Heart right ventricle (tissue), 16 donors: ENCODE results near the gene RFX2. TPM values are rescaled to one million over a fixed set of nuclear protein-coding genes. Genes with fewer than 3 reads are reported as not detected.

Experiments used
- ATAC-seq, 8 donors: fragments of 200-7000 bp; cut with Tn5 transposase; one replicate each; pipeline ENCODE4 v1.9.1; 2020; ENCODE audit warnings: mild to moderate bottlenecking in 8 of 8, moderate library complexity in 8 of 8, moderate number of reproducible peaks in 1 of 8
- DNase-seq, 2 donors: peaks; one replicate each; pipeline ENCODE4 v3.0.0-alpha.2; 2020
- H3K27ac ChIP-seq, 10 donors: fragments of 200-600 bp; sonication (generic) in 2 of 10; one replicate each; pipeline versions ENCODE4 v1.5.0 to v1.8.0; 2020 to 2022; ENCODE audit warnings: mild to moderate bottlenecking in 3 of 10
- H3K27me3 ChIP-seq, 7 donors: fragments of 200-600 bp; one replicate each; pipeline ENCODE4 v1.8.0; 2021 to 2022; ENCODE audit warnings: mild to moderate bottlenecking in 2 of 7
- H3K36me3 ChIP-seq, 9 donors: fragments of 200-600 bp; sonication (generic) in 1 of 9; one replicate each; pipeline versions ENCODE4 v1.5.0 to v1.8.0; 2020 to 2022; ENCODE audit warnings: mild to moderate bottlenecking in 2 of 9
- H3K4me1 ChIP-seq, 9 donors: fragments of 200-600 bp; sonication (generic) in 1 of 9; one replicate each; pipeline versions ENCODE4 v1.5.0 to v1.8.0; 2020 to 2022; ENCODE audit warnings: mild to moderate bottlenecking in 4 of 9
- H3K4me3 ChIP-seq, 10 donors: fragments of 200-600 bp; sonication (generic) in 2 of 10; one replicate each; pipeline versions ENCODE4 v1.5.0 to v1.8.0; 2020 to 2022; ENCODE audit warnings: mild to moderate bottlenecking in 7 of 10, moderate library complexity in 2 of 10
- H3K9me3 ChIP-seq, 11 donors: fragments of 200-600 bp in 10 of 11; sonication (generic) in 2 of 11; one replicate each; pipeline versions ENCODE4 v1.5.0 to v1.8.0; 2013 to 2022; ENCODE audit warnings: mild to moderate bottlenecking in 2 of 11, control low read depth in 1 of 11, moderate library complexity in 1 of 11
- CTCF ChIP-seq, 9 donors: fragments of 200-600 bp; sonication (generic) in 2 of 9; IDR thresholded peaks; one replicate each; pipeline versions ENCODE4 v1.5.0 to v1.8.0; 2021 to 2022; ENCODE audit warnings: antibody characterized with exemption in 9 of 9, mild to moderate bottlenecking in 5 of 9, moderate library complexity in 1 of 9
- WGBS, 2 donors: extraction: QIAGEN DNeasy Blood & Tissue Kit; methylation state at CpG; one replicate each; pipeline ENCODE4 v1.1.7; 2013; ENCODE audit warnings: inconsistent platforms in 1 of 2; 5-methylcytosine and 5-hydroxymethylcytosine counted together
- intact Hi-C, 10 donors: fragments of 100-400 bp; cut with DNase I; formaldehyde crosslinking; loops; one replicate each; pipeline versions ENCODE4 v1.11.1 to v1.14.2; 2022
- polyA plus RNA-seq, 2 donors: library from polyadenylated mRNA; stranded (reverse); fragments of 200-250 nt; gene quantifications; one replicate each; pipeline ENCODE4 v1.2.3, GENCODE V29; 2013
- total RNA-seq, 10 donors: library from RNA; stranded (reverse); fragmentation: NEBNext Ultra II Directional in 3 of 10; extraction: Animal tissue kit (Norgen Biotek cat#: 25700) in 3 of 10; gene quantifications; one replicate each; pipeline versions ENCODE4 v1.2.1 to v1.2.4, GENCODE V29; 2021 to 2023
- donor health status: Arrhythmogenic right ventricular cardiomyopathy.
- donor health status: ischemic (EF 13 %, LVEDD 7.1; RV severe dilation, severe dysfunction).
- donor health status: healthy with polysubstance abuse.
- donor health status: DM: no; HTN: yes; CAD: no.
- donor health status: DM: no; HTN: no; CAD: no.
- donor health status: ischemic (EF 25% LVEDD 6.9; RV normal size, moderate dysfunction).
- donor health status: ischemic (EF 25% LVEDD 5.7; RV mildly dilated, moderate dysfunction).
- donor health status: healthy.
- donor health status: DM: yes; HTN: yes; CAD: no.
- donor health status: Ischemic cardiomyopathy.
- donor health status: ischemic (EF 35%, LVEDD 5.7; RV mildly dilated, moderate dysfunction).
- donor health status: nonischemic (EF 11% LVEDD 7.7; RV severe dilation, severe dysfunction).
- donor health status: DM: yes; HTN: yes; CAD: no.
- donor health status: PGD.
- donor health status: ischemic (EF 29% LVEDD 5.4; RV normal size, mild dysfunction).
- donor health status: nonischemic (EF 23%, LVEDD 6.1; RV moderate dilation, normal function).

The RFX2 gene
- total and polyA plus RNA-seq, 12 donors: 4.2 to 17.4 (median 5.2) TPM

- intact Hi-C loops: no loop called here
- TF ChIP-seq CTCF (IDR thresholded peaks at IDR 0.05): no peak
- Histone ChIP-seq H3K4me3 (no peak overlapping the region), H3K4me1 (no peaks in the 10 kb centered on the region), H3K9me3 (no peaks in the 10 kb centered on the region), H3K27me3 (no peaks in the 10 kb centered on the region), H3K36me3 (peaks cover 0 to 30% (median 0%) of the 10 kb centered on the region in 9 donors), H3K27ac (no peak overlapping the region)
- 97 to 98% methylated on average over 26 of the region's 26 CpGs for WGBS, 2 donors
- no peak for ATAC-seq
- no peak for DNase-seq
These were observed 94.3 kb downstream of the RFX2 start for GRCh38 chr19:6015841-6016545.

- intact Hi-C loops: no loop called here
- 83 to 89% methylated on average over 13 of the region's 13 CpGs for WGBS, 2 donors
- DNase-seq: no peak
- Histone ChIP-seq H3K27ac (no peak overlapping the region), H3K9me3 (no peaks in the 10 kb centered on the region), H3K27me3 (no peaks in the 10 kb centered on the region), H3K4me1 (no peaks in the 10 kb centered on the region), H3K36me3 (peaks cover 0 to 41% (median 0%) of the 10 kb centered on the region in 9 donors), H3K4me3 (no peak overlapping the region)
- TF ChIP-seq CTCF (IDR thresholded peaks at IDR 0.05): no peak
- no peak for ATAC-seq
These were observed 95.7 kb downstream of the RFX2 start for GRCh38 chr19:6014551-6015135.

GRCh38 chr19:6012426-6013170 lies 97.7 kb downstream of the RFX2 start:
- no peak overlapping the region for H3K27ac ChIP-seq
- no peak for TF ChIP-seq CTCF (IDR thresholded peaks at IDR 0.05)
- DNase-seq: no peak
- no peak overlapping the region for H3K4me3 ChIP-seq
- H3K27me3 ChIP-seq: no peaks in the 10 kb centered on the region
- no peaks in the 10 kb centered on the region for H3K9me3 ChIP-seq
- peaks cover 0 to 48% (median 0%) of the 10 kb centered on the region in 9 donors for H3K36me3 ChIP-seq
- intact Hi-C loops: no loop called here
- 91 to 92% methylated on average over 18 of the region's 18 CpGs for WGBS, 2 donors
- no peak for ATAC-seq
- H3K4me1 ChIP-seq: no peaks in the 10 kb centered on the region

- 87 to 92% methylated on average over 1 of the region's 1 CpG for WGBS, 2 donors
- H3K27me3 ChIP-seq: no peaks in the 10 kb centered on the region
- ATAC-seq (no peak), DNase-seq (no peak)
- H3K36me3 ChIP-seq: peaks cover 0 to 51% (median 0%) of the 10 kb centered on the region in 9 donors
- no peak for TF ChIP-seq CTCF (IDR thresholded peaks at IDR 0.05)
- no peaks in the 10 kb centered on the region for H3K9me3 ChIP-seq
- intact Hi-C loops: no loop called here
- H3K4me3 ChIP-seq: no peak overlapping the region
- H3K4me1 ChIP-seq: no peaks in the 10 kb centered on the region
- H3K27ac ChIP-seq: no peak overlapping the region
These were observed 98.5 kb downstream of the RFX2 start for GRCh38 chr19:6011794-6012193.
